Measurements from ENCODE around the gene PEX5L. TPM values are rescaled to one million over a fixed set of nuclear protein-coding genes. Genes with fewer than 3 reads are reported as not detected.

The PEX5L gene
- total and polyA plus RNA-seq, 10 of the 15 experiments (the other 5 are each of a cell fraction or from before 2014, with no cell fraction given): 0.11 to 17.0 (median 0.50) TPM

- no peaks in the 10 kb centered on the region for H3K27me3 ChIP-seq (replicated peaks in 1 of 2; ENCODE audit: control insufficient read depth in 2 of 2, insufficient read depth in 2 of 2, low read length in 1 of 2)
- FAIRE-seq (no peak), DNase-seq (ENCODE audit: low read depth, low spot score) (peak; percentile 71), ATAC-seq (peak; percentile 87)
- RAD21 ChIA-PET (ENCODE audit: unreplicated experiment): interaction anchor here (0.6 to 3.5 kb wide), 12 partner anchors 9 to 368 kb away, joined by 3 to 27 read pairs (median 6); partner anchors contain the start of genes PEX5L and USP13
- peaks cover 30% of the 10 kb centered on the region for H3K4me1 ChIP-seq (ENCODE audit: control insufficient read depth, insufficient read depth, low read length)
- no TSS peak for BruUV-seq (replicated peaks)
- CTCF ChIA-PET: interaction anchor here (0.5 to 3.8 kb wide), 11 partner anchors 9 to 318 kb away, joined by 3 to 19 read pairs (median 3); no protein-coding TSS in a partner anchor
- SMC1A ChIA-PET (ENCODE audit: uncharacterized antibody, unreplicated experiment): interaction anchor here (0.9 to 2.2 kb wide), 11 partner anchors 12 to 151 kb away, joined by 3 to 16 read pairs (median 4); partner anchors contain the start of gene PEX5L
- intact Hi-C loops (cut with micrococcal nuclease; ENCODE audit: unreplicated experiment) (loop anchor here (2.0 kb wide), 1 partner anchor 369 kb away; no protein-coding TSS in a partner anchor), in situ Hi-C loops (cut with MboI) (loop anchor here (25.0 kb wide), 2 partner anchors 899 to 1449 kb away; partner anchors contain the start of gene ZMAT3)
- WGBS (ENCODE audit: insufficient coverage, insufficient replicate concordance, low lambda C conversion rate, missing lambda C conversion rate): 2% methylated on average over 5 of the region's 5 CpGs
- peak overlapping the region; percentile 29 for H3K27ac ChIP-seq (ENCODE audit: control insufficient read depth, insufficient read depth)
- H3K9me3 ChIP-seq (replicated peaks; ENCODE audit: control insufficient read depth, insufficient read depth, low read length): no peaks in the 10 kb centered on the region; the same call in 2 of the 3 replicates
- POLR2A ChIA-PET: interaction anchor here (0.9 to 1.3 kb wide), 3 partner anchors 9 to 79 kb away, joined by 3 to 6 read pairs (median 4); no protein-coding TSS in a partner anchor
- H4K20me1 ChIP-seq (ENCODE audit: control insufficient read depth, insufficient read depth): no peaks in the 10 kb centered on the region
- no peak overlapping the region for H3K4me3 ChIP-seq
- no peaks in the 10 kb centered on the region for H3K36me3 ChIP-seq (ENCODE audit: control insufficient read depth in 2 of 2, insufficient read depth in 2 of 2, low read length in 1 of 2)
- peak overlapping the region; percentile 39; the same call in 1 of the 2 replicates for H2AFZ ChIP-seq (ENCODE audit: control insufficient read depth, low read depth, low read length)
- no peaks in the 10 kb centered on the region for H3K79me2 ChIP-seq (ENCODE audit: control insufficient read depth, insufficient read depth, low read length)
- H3K4me2 ChIP-seq (ENCODE audit: control insufficient read depth, insufficient read depth): peak overlapping the region; percentile 67
- no peak overlapping the region; the same call in 1 of the 2 replicates for H3K9ac ChIP-seq (ENCODE audit: control insufficient read depth, insufficient read depth, low read length)
- no peak for TF ChIP-seq ZBTB4 (CRISPR knock-in tag; IDR thresholded peaks at IDR 0.05)
- no peak for TF ChIP-seq CHD4 (IDR thresholded peaks at IDR 0.05)
- peak; percentile 76 for TF ChIP-seq PAX5 (IDR thresholded peaks at IDR 0.05; ENCODE audit: borderline replicate concordance, low read depth, low read length)
- no peak for TF ChIP-seq CBX5 (IDR thresholded peaks at IDR 0.05; ENCODE audit: low read depth)
- TF ChIP-seq DPF2 (IDR thresholded peaks at IDR 0.05): 0 out of 2 replicates have a peak, but pooled peaks have one; percentile 28
- no peak for TF ChIP-seq ZNF24 (IDR thresholded peaks at IDR 0.05)
- TF ChIP-seq HCFC1 (IDR thresholded peaks at IDR 0.05; ENCODE audit: low read length): no peak
- no peak for TF ChIP-seq E4F1 (IDR thresholded peaks at IDR 0.05; ENCODE audit: borderline replicate concordance, partially characterized antibody)
- peak; percentile 21; the same call in 1 of the 2 replicates for TF ChIP-seq BCL11A (IDR thresholded peaks at IDR 0.05; ENCODE audit: low read depth, low read length)
- TF ChIP-seq EP300 (IDR thresholded peaks at IDR 0.05; ENCODE audit: borderline replicate concordance in 1 of 2, control insufficient read depth in 1 of 2, low read depth in 2 of 2, low read length in 2 of 2): 0 out of 4 replicates have a peak, but pooled peaks of 1 of the 2 experiments have one; percentile 52
- TF ChIP-seq USF1 (IDR thresholded peaks at IDR 0.05; ENCODE audit: borderline replicate concordance, extremely low read length, insufficient read depth, low read depth, low read length): no peak
- no peak for TF ChIP-seq PBX3 (IDR thresholded peaks at IDR 0.05; ENCODE audit: insufficient replicate concordance, low read depth, low read length)
- TF ChIP-seq FOS (IDR thresholded peaks at IDR 0.05; ENCODE audit: borderline replicate concordance, extremely low read depth, insufficient read length): no peak
Measured at GRCh38 chr3:179961703-179962078, 75.0 kb downstream of the PEX5L start.
